GM13976 (cell line): ENCODE results near the gene CFAP46.

Source experiments
- DNase-seq: peaks from one replicate; pipeline ENCODE4 v3.0.0; 2012; ENCODE audit warnings: low spot score
- in situ Hi-C: fragments of 300-500 bp; cut with MboI; formaldehyde crosslinking; loops from one replicate; pipeline ENCODE4 v1.12.0; 2022; ENCODE audit warnings: low sequenced_read_pairs, mixed read lengths, inconsistent platforms; ENCODE audit not compliant: unreplicated experiment
- TF ChIP-seq, protein P1 (sequence below): IDR thresholded peaks from 2 replicates; pipeline ENCODE4 v1.5.1; 2012; ENCODE audit warnings: borderline replicate concordance, mild to moderate bottlenecking; ENCODE audit not compliant: insufficient read depth; ENCODE audit errors: extremely low read depth, missing control alignments, control extremely low read depth

CFAP46 gene

DNA sequence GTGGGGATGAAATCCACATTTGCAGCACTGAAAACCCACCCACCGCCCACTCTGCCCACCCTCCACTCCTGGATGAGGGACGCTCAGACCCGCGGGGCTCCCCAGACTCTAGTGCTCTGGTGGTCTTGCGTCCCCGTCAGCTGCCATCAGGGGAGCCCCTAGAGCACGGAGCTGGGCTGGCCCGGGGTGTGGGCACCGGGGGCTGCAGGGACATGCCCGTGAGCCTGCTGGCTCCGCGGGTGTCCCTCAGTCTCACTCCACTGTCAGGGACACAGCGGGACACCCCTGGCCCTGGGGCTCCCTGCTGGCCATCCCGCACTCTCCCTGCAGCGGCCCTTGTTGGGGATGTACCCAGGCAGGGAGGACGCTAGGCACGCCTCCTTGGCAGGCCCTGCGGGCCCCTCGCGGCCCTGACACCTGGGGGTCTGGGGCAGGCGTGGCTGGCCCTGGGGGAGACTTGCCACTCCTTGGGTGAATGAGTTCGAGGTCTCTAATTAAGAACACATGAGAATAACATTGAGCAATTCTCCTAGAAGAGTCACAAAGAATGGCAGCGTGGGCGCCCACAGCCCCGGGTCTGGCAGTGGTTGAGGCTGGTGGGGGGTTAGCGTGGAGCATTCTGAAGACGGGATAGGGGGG lies 64.2 kb downstream of the CFAP46 start:
- DNase-seq, result peak; percentile 25
- TF ChIP-seq, protein P1, sequence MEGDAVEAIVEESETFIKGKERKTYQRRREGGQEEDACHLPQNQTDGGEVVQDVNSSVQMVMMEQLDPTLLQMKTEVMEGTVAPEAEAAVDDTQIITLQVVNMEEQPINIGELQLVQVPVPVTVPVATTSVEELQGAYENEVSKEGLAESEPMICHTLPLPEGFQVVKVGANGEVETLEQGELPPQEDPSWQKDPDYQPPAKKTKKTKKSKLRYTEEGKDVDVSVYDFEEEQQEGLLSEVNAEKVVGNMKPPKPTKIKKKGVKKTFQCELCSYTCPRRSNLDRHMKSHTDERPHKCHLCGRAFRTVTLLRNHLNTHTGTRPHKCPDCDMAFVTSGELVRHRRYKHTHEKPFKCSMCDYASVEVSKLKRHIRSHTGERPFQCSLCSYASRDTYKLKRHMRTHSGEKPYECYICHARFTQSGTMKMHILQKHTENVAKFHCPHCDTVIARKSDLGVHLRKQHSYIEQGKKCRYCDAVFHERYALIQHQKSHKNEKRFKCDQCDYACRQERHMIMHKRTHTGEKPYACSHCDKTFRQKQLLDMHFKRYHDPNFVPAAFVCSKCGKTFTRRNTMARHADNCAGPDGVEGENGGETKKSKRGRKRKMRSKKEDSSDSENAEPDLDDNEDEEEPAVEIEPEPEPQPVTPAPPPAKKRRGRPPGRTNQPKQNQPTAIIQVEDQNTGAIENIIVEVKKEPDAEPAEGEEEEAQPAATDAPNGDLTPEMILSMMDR, result no peak
- in situ Hi-C loops, result no loop called here

DNA sequence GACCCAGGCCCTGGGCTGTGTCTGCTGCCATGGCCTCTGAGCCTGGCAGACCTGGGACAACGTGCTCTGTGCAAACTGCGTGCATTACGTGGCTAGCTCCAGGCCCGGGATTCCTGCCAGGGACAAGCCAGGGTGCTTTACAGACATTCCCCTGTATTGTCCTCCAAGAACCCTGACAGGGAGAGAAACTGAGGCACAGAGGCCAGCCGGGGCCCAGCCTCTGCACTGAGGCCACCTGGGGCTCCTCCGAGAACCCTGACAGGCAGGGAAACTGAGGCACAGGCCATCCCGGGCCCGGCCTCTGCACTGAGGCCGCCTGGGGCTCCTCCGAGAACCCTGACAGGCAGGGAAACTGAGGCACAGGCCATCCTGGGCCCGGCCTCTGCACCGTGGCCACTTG lies 64.9 kb downstream of the CFAP46 start:
- no peak for DNase-seq
- in situ Hi-C loops, result no loop called here
- TF ChIP-seq, protein P1, result no peak

DNA sequence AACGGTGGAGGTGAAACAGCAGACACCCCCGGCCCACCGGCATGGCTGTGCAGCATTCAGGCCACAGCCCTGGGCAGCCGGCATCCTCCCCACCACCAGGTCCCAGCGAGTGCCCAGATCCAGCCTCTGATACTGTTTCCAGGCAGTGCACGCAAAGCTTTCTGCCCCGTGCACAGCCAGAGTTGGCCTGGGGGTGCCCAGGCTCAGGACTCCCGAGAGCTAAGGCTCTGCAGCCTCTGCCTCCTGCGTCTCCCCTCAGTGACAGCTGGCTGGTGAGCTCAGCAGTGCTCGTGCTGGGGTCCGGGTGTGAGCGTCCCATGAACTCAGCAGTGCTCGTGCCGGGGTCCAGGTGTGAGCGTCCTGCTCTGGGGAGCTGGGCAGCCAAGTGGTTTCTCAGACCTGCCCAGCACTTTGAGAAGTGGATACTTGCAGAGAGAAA lies 65.4 kb downstream of the CFAP46 start:
- in situ Hi-C loops, result no loop called here
- no peak for DNase-seq
- TF ChIP-seq, protein P1, result no peak

DNA sequence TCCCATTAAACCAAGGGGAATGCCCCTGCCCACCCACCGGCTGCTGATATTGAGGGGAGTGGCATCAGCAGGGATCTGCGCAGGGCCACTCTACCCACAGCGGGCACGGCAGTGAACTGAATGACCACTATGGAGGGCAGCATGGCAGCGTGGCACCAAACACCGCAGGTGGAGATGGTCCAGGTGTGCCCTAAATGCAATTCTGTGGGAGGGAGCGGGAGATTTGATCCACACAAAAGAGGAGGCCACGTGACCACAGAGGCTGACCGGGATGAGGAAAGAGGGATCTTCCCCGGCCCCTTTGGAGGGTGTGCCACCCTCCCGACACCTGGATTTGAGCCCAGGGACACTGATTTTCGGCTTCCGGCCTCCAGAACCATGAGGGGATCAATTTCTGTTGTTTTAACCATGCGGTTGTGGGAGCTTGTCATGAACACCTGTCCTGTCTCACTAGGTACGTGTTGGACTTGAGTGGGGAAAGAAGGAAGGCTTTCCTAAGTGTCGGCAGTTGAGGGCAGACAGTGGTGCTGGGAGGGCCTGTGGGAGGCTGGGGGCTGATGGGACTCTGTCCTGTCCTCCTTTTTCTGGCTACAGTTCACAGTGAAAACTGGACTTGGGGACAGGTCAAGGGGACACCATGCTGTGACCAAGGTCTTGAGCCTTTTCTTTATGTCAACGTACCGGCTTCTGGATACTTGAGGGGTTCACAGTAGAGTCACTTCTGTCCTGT lies 66.1 kb downstream of the CFAP46 start:
- no peak for DNase-seq
- TF ChIP-seq, protein P1, result no peak
- in situ Hi-C loops, result no loop called here

DNA sequence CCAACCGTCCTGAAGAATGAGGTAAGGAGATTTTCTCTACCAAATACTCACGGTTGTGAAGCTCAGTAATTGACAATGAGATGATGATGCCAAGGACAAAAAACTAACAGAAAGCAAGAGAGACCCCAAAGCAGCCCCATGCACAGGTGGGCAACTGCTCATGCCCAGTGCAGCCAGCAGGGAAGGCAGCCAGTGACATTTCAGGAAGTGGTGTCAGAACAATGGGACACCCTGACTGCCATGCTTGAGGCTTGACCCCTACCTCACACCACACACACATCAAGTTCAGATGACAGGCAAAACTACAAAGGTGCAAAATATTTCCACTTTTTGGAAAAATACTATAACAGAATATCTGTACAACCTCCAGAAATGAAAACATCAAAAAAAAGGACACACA lies 66.9 kb downstream of the CFAP46 start:
- TF ChIP-seq, protein P1, result no peak

DNA sequence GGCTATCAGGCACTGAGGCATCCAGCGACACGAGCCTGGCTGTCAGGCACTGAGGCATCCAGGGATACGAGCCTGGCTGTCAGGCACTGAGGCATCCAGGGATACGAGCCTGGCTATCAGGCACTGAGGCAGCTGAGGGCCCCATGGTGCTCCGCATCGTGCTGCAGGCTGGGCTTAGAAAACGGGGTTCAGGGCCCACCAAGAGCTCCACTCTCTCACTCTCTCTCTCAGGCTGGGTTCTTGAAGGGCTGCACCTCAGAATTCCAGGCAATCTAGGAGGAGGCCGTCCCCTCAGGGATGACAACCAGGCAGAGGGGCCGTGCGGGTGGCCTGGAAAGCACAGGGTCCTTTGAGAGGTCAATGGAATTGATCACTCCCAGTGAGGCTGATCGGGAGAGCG lies 69.0 kb downstream of the CFAP46 start:
- in situ Hi-C loops, result no loop called here
- no peak for DNase-seq

More for the DNA sequence above, 66.9 kb downstream of the CFAP46 start:
- in situ Hi-C loops, result no loop called here
- no peak for DNase-seq

More for the DNA sequence above, 69.0 kb downstream of the CFAP46 start:
- TF ChIP-seq, protein P1, result no peak
